HepG2 (cell line): ENCODE results near the gene VEGFC. TPM values are rescaled to one million over a fixed set of nuclear protein-coding genes. Genes with fewer than 3 reads are reported as not detected.

Source experiments
- ATAC-seq: fragments of 200-7000 bp; cut with Tn5 transposase; 3 replicates; pipeline ENCODE4 v1.9.1; 2020; ENCODE audit warnings: mild to moderate bottlenecking, moderate library complexity
- BruUV-seq: library from RNA; stranded (reverse); fragments of 400-500 nt; replicated peaks from 2 replicates; lab custom pipeline; 2021; lab: Mats Ljungman, UMichigan
- CTCF ChIA-PET: fragments of 300-600 bp; formaldehyde crosslinking; extraction: SDS; loops from one replicate; lab custom pipeline; 2021; ENCODE audit warnings: low total read pairs, inconsistent platforms, low intra/inter-chr PET ratio; lab: Yijun Ruan, JAX
- POLR2A ChIA-PET: fragments of 350-600 bp; sonication (Branson Sonifier 250); formaldehyde crosslinking; loops from one replicate; lab custom pipeline; 2020; ENCODE audit warnings: antibody characterized with exemption, inconsistent platforms; lab: Yijun Ruan, JAX
- DNase-seq: peaks from one replicate; pipeline ENCODE4 v3.0.0-alpha.2; 2015; ENCODE audit warnings: low spot score
- FAIRE-seq: peaks from 3 replicates; lab custom pipeline; 2011; peaks lifted over from hg19 to GRCh38; lab: Jason Lieb, UNC
- H2AFZ ChIP-seq: one replicate; pipeline ENCODE4 v1.6.1; 2011; ENCODE audit warnings: low read length, inconsistent platforms
- H3K27ac ChIP-seq: fragments of 300-600 bp; 3 replicates; pipeline ENCODE4 v1.8.0; 2011; ENCODE audit warnings: mixed run types, mild to moderate bottlenecking, mixed read lengths, low read length, inconsistent platforms; ENCODE audit not compliant: insufficient read depth; ENCODE audit errors: extremely low read length
- H3K27me3 ChIP-seq, 2 experiments: fragments of 200-600 bp in 1 of 2; 2 replicates in 1 of 2; 3 replicates in 1 of 2; pipeline versions ENCODE4 v1.6.0 to v1.8.0; 2011; ENCODE audit warnings: low read length in 2 of 2, mild to moderate bottlenecking in 2 of 2, moderate library complexity in 2 of 2, inconsistent platforms in 1 of 2; ENCODE audit not compliant: insufficient read depth in 2 of 2, control insufficient read depth in 1 of 2
- H3K36me3 ChIP-seq, 2 experiments: fragments of 200-600 bp in 1 of 2; replicated peaks in 1 of 2; 2 replicates in 1 of 2; 3 replicates in 1 of 2; pipeline versions ENCODE4 v1.5.1 to v1.8.0; 2011; ENCODE audit warnings: low read length in 2 of 2, inconsistent platforms in 1 of 2; ENCODE audit not compliant: insufficient read depth in 2 of 2, control insufficient read depth in 1 of 2
- H3K4me1 ChIP-seq: 2 replicates; pipeline ENCODE4 v1.5.1; 2012; ENCODE audit warnings: low read length, inconsistent platforms; ENCODE audit not compliant: insufficient read depth
- H3K4me2 ChIP-seq: 2 replicates; pipeline ENCODE4 v1.6.0; 2011; ENCODE audit warnings: low read depth, low read length, inconsistent platforms
- H3K4me3 ChIP-seq, 3 experiments: fragments of 200-600 bp in 1 of 3; sonication (generic), shearing (Covaris generic) in 1 of 3; replicated peaks in 1 of 3; 2 replicates each; pipeline ENCODE4 v1.5.1; 2011 to 2016; ENCODE audit warnings: low read length in 3 of 3, inconsistent platforms in 2 of 3, low read depth in 2 of 3, mild to moderate bottlenecking in 2 of 3, control low read depth in 1 of 3, mixed read lengths in 1 of 3; ENCODE audit not compliant: insufficient read depth in 1 of 3
- H3K79me2 ChIP-seq: one replicate; pipeline ENCODE4 v1.6.1; 2011; ENCODE audit warnings: low read length, inconsistent platforms; ENCODE audit not compliant: insufficient read depth
- H3K9ac ChIP-seq: 2 replicates; pipeline ENCODE4 v1.6.0; 2011; ENCODE audit warnings: mild to moderate bottlenecking, low read depth, low read length, inconsistent platforms; ENCODE audit not compliant: insufficient read depth
- H3K9me3 ChIP-seq: 2 replicates; pipeline ENCODE4 v1.5.1; 2012; ENCODE audit warnings: mild to moderate bottlenecking, low read length
- H4K20me1 ChIP-seq: 2 replicates; pipeline ENCODE4 v1.6.0; 2011; ENCODE audit warnings: inconsistent platforms, mild to moderate bottlenecking, low read length, moderate library complexity; ENCODE audit not compliant: insufficient read depth
- CEBPG ChIP-seq: IDR thresholded peaks from 2 replicates; pipeline ENCODE4 v1.6.1; 2016
- RXRB ChIP-seq: IDR thresholded peaks from 2 replicates; pipeline ENCODE4 v1.6.1; 2016; ENCODE audit warnings: borderline replicate concordance, missing genetic modification reagents, missing compliant biosample characterization
- SALL1 ChIP-seq: sonication (generic); formaldehyde crosslinking; IDR thresholded peaks from 2 replicates; pipeline ENCODE4 v1.8.0; 2022; ENCODE audit warnings: mild to moderate bottlenecking, missing genetic modification reagents
- SMAD3 ChIP-seq: sonication (generic); formaldehyde crosslinking; IDR thresholded peaks from 2 replicates; pipeline ENCODE4 v1.4.0; 2020; ENCODE audit warnings: missing genetic modification reagents
- SRY ChIP-seq: sonication (generic); formaldehyde crosslinking; IDR thresholded peaks from 2 replicates; pipeline ENCODE4 v1.8.0; 2022; ENCODE audit warnings: mild to moderate bottlenecking, missing genetic modification reagents
- ZBTB8A ChIP-seq: sonication (generic); formaldehyde crosslinking; IDR thresholded peaks from 2 replicates; pipeline ENCODE4 v1.4.0; 2020; ENCODE audit warnings: mild to moderate bottlenecking, low read depth, missing genetic modification reagents, borderline replicate concordance
- ZNF367 ChIP-seq: sonication (generic); formaldehyde crosslinking; IDR thresholded peaks from 2 replicates; pipeline ENCODE4 v1.4.0; 2020; ENCODE audit warnings: missing genetic modification reagents, borderline replicate concordance
- WGBS: methylation state at CpG from one replicate; pipeline ENCODE4 v1.1.6; 2017; ENCODE audit warnings: low lambda C conversion rate; 5-methylcytosine and 5-hydroxymethylcytosine counted together
- in situ Hi-C: cut with HindIII; loops from 2 replicates; pipeline ENCODE4 v1.10.0; 2017; ENCODE audit warnings: low pct_unique_long_range_greater_than_20kb; ENCODE audit not compliant: extremely low pct_ligation_motif_present
- intact Hi-C: fragments of 100-400 bp; cut with micrococcal nuclease; formaldehyde crosslinking; loops from one replicate; pipeline ENCODE4 v1.10.0; 2022; ENCODE audit not compliant: unreplicated experiment
- polyA plus RNA-seq, 8 experiments: library from polyadenylated mRNA; depleted of rRNA in 3 of 8; stranded (reverse) in 7 of 8; unstranded in 1 of 8; fragments of >200 nt; fragmentation: Illumina TruSeq in 4 of 8; extraction: Trizol in 4 of 8; gene quantifications; 2 replicates each; pipeline versions ENCODE4 v1.2.1 to v1.2.3, GENCODE V29; 2011 to 2016; ENCODE audit warnings: low read depth in 4 of 8, missing spikeins in 1 of 8, mixed read lengths in 1 of 8; ENCODE audit not compliant: insufficient read depth in 1 of 8
- total RNA-seq, 5 experiments: library from RNA; depleted of rRNA; stranded (reverse); fragments of >200 nt; fragmentation: Illumina TruSeq; extraction: Trizol; gene quantifications; 2 replicates each; pipeline ENCODE4 v1.2.3, GENCODE V29; 2016; ENCODE audit warnings: low read depth in 1 of 5
- TF ChIP-seq, protein P1 (sequence below): sonication (generic); formaldehyde crosslinking; IDR thresholded peaks from 2 replicates; pipeline ENCODE4 v1.5.0; 2020; ENCODE audit warnings: mild to moderate bottlenecking, missing genetic modification reagents

The VEGFC gene
- total and polyA plus RNA-seq, 2 of the 13 experiments (the other 11 are each of a cell fraction or from before 2014, with no cell fraction given), result not detected

DNA sequence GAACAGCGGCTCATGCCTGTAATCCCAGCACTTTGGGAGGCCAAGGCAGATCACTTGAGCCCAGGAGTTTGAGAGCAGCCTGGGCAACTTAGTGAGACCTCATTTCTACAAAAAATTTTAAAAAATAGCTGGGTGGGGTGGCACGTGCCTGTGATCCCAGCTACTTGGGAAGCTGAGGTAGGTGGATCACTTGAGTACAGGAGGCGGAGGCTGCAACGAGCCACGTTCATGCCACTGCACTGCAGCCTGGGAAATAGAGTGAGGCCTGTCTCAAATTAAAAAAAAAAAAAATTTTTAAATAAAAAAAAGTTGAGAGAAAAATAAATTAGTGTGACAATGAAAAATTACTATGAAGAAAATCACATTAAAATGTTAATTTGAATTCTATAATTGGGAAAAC is 10.5 kb downstream of the VEGFC start:
- Histone ChIP-seq H4K20me1 (no peaks in the 10 kb centered on the region), H3K79me2 (no peaks in the 10 kb centered on the region), H2AFZ (no peak overlapping the region), H3K4me1 (no peaks in the 10 kb centered on the region), H3K4me3 (no peak overlapping the region), H3K9me3 (no peaks in the 10 kb centered on the region), H3K9ac (no peak overlapping the region), H3K4me2 (no peak overlapping the region), H3K27ac (no peak overlapping the region), H3K36me3 (no peaks in the 10 kb centered on the region), H3K27me3 (no peaks in the 10 kb centered on the region; a peak in 1 of 5 replicates)
- ChIA-PET CTCF (no interaction called here), POLR2A (no interaction called here)
- WGBS, result 15% methylated on average over 5 of the region's 5 CpGs
- TF ChIP-seq SALL1 (CRISPR knock-in tag) (no peak), RXRB (CRISPR knock-in tag) (no peak), SRY (CRISPR knock-in tag) (no peak)
- DNase-seq, result no peak
- in situ Hi-C loops, result no loop called here
- FAIRE-seq, result no peak
- intact Hi-C loops, result no loop called here
- ATAC-seq, result no peak
- BruUV-seq, result no TSS peak

- Histone ChIP-seq H3K4me3 (no peak overlapping the region), H3K79me2 (no peaks in the 10 kb centered on the region), H3K27me3 (no peaks in the 10 kb centered on the region; a peak in 1 of 5 replicates), H3K9ac (no peak overlapping the region), H3K36me3 (no peaks in the 10 kb centered on the region), H3K27ac (no peak overlapping the region), H2AFZ (no peak overlapping the region), H3K9me3 (no peaks in the 10 kb centered on the region), H3K4me1 (no peaks in the 10 kb centered on the region), H3K4me2 (no peak overlapping the region), H4K20me1 (no peaks in the 10 kb centered on the region)
- ATAC-seq (no peak), DNase-seq (no peak), FAIRE-seq (no peak)
- in situ Hi-C loops, result no loop called here
- CTCF ChIA-PET, result no interaction called here
- intact Hi-C loops, result no loop called here
- TF ChIP-seq ZBTB8A (CRISPR knock-in tag) (no peak), ZNF367 (CRISPR knock-in tag) (no peak), CEBPG (CRISPR knock-in tag) (no peak), SMAD3 (no peak)
- TF ChIP-seq, protein P1, sequence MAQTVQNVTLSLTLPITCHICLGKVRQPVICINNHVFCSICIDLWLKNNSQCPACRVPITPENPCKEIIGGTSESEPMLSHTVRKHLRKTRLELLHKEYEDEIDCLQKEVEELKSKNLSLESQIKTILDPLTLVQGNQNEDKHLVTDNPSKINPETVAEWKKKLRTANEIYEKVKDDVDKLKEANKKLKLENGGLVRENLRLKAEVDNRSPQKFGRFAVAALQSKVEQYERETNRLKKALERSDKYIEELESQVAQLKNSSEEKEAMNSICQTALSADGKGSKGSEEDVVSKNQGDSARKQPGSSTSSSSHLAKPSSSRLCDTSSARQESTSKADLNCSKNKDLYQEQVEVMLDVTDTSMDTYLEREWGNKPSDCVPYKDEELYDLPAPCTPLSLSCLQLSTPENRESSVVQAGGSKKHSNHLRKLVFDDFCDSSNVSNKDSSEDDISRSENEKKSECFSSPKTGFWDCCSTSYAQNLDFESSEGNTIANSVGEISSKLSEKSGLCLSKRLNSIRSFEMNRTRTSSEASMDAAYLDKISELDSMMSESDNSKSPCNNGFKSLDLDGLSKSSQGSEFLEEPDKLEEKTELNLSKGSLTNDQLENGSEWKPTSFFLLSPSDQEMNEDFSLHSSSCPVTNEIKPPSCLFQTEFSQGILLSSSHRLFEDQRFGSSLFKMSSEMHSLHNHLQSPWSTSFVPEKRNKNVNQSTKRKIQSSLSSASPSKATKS (CRISPR knock-in tag), result no peak
- no TSS peak for BruUV-seq
- WGBS, result 48% methylated on average over 4 of the region's 4 CpGs
- POLR2A ChIA-PET, result no interaction called here
Measured at GRCh38 chr4:176781739-176782100, 11.0 kb downstream of the VEGFC start.
